ENCODE measurements around the gene TCAIM. TPM values are rescaled to one million over a fixed set of nuclear protein-coding genes. Genes with fewer than 3 reads are reported as not detected.

Gene TCAIM
- total RNA-seq, 1 experiment from 2014 or later = 19.5 TPM

- Histone ChIP-seq H3K4me1 (ENCODE audit: control insufficient read depth, insufficient read depth, low read length) (no peaks in the 10 kb centered on the region), H3K27me3 (ENCODE audit: control insufficient read depth, insufficient read depth, low read length) (no peaks in the 10 kb centered on the region; the same call in 1 of the 2 replicates), H3K27ac (ENCODE audit: low read length) (no peak overlapping the region), H3K36me3 (ENCODE audit: control insufficient read depth, insufficient read depth, low read length) (no peaks in the 10 kb centered on the region), H3K4me3 (ENCODE audit: low read depth in 2 of 2, low read length in 2 of 2) (no peak overlapping the region), H3K9me3 (ENCODE audit: control insufficient read depth, insufficient read depth, low read depth, low read length) (no peaks in the 10 kb centered on the region)
- no peak for TF ChIP-seq SIN3A (IDR thresholded peaks at IDR 0.05; ENCODE audit: borderline replicate concordance, insufficient read depth, low read depth, low read length)
- TF ChIP-seq, protein P1, sequence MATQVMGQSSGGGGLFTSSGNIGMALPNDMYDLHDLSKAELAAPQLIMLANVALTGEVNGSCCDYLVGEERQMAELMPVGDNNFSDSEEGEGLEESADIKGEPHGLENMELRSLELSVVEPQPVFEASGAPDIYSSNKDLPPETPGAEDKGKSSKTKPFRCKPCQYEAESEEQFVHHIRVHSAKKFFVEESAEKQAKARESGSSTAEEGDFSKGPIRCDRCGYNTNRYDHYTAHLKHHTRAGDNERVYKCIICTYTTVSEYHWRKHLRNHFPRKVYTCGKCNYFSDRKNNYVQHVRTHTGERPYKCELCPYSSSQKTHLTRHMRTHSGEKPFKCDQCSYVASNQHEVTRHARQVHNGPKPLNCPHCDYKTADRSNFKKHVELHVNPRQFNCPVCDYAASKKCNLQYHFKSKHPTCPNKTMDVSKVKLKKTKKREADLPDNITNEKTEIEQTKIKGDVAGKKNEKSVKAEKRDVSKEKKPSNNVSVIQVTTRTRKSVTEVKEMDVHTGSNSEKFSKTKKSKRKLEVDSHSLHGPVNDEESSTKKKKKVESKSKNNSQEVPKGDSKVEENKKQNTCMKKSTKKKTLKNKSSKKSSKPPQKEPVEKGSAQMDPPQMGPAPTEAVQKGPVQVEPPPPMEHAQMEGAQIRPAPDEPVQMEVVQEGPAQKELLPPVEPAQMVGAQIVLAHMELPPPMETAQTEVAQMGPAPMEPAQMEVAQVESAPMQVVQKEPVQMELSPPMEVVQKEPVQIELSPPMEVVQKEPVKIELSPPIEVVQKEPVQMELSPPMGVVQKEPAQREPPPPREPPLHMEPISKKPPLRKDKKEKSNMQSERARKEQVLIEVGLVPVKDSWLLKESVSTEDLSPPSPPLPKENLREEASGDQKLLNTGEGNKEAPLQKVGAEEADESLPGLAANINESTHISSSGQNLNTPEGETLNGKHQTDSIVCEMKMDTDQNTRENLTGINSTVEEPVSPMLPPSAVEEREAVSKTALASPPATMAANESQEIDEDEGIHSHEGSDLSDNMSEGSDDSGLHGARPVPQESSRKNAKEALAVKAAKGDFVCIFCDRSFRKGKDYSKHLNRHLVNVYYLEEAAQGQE (IDR thresholded peaks at IDR 0.05; ENCODE audit: insufficient read depth in 1 of 2, low read depth in 2 of 2, low read length in 1 of 2) = no peak
- TF ChIP-seq POLR2AphosphoS5 (IDR thresholded peaks at IDR 0.05; ENCODE audit: low read depth, low read length) = no peak
- TF ChIP-seq TCF7L2 (IDR thresholded peaks at IDR 0.05; ENCODE audit: low read depth, low read length) = no peak
- no peak for TF ChIP-seq CTCF (IDR thresholded peaks at IDR 0.05)
- in situ Hi-C loops (cut with HindIII; ENCODE audit: low pct_unique_long_range_greater_than_20kb, low sequenced_read_pairs) (no loop called here), intact Hi-C loops (cut with micrococcal nuclease; ENCODE audit: unreplicated experiment) (no loop called here)
- DNase-seq (ENCODE audit: low read depth, low spot score) = no peak
- ChIA-PET CTCF (no interaction called here), POLR2A (no interaction called here)
- BruUV-seq (replicated peaks) = no TSS peak
- no peak for ATAC-seq
These were observed 29.1 kb upstream of the TCAIM start for GRCh38 chr3:44309500-44309899.

- intact Hi-C loops (cut with micrococcal nuclease; ENCODE audit: unreplicated experiment) (no loop called here), in situ Hi-C loops (cut with HindIII; ENCODE audit: low pct_unique_long_range_greater_than_20kb, low sequenced_read_pairs) (no loop called here)
- TF ChIP-seq CTCF (IDR thresholded peaks at IDR 0.05) (peak; percentile 16; the same call in 1 of the 2 replicates), SIN3A (IDR thresholded peaks at IDR 0.05; ENCODE audit: borderline replicate concordance, insufficient read depth, low read depth, low read length) (no peak), POLR2AphosphoS5 (IDR thresholded peaks at IDR 0.05; ENCODE audit: low read depth, low read length) (no peak)
- no peak overlapping the region for H3K27ac ChIP-seq (ENCODE audit: low read length)
- H3K27me3 ChIP-seq (ENCODE audit: control insufficient read depth, insufficient read depth, low read length) = no peaks in the 10 kb centered on the region
- ATAC-seq = no peak
- ChIA-PET CTCF (no interaction called here), POLR2A (no interaction called here)
- no peaks in the 10 kb centered on the region for H3K36me3 ChIP-seq (ENCODE audit: control insufficient read depth, insufficient read depth, low read length)
- no TSS peak for BruUV-seq (replicated peaks)
- no peaks in the 10 kb centered on the region for H3K9me3 ChIP-seq (ENCODE audit: control insufficient read depth, insufficient read depth, low read depth, low read length)
- H3K4me3 ChIP-seq (ENCODE audit: low read depth in 2 of 2, low read length in 2 of 2) = no peak overlapping the region
- no peak for DNase-seq (ENCODE audit: low read depth, low spot score)
- no peaks in the 10 kb centered on the region for H3K4me1 ChIP-seq (ENCODE audit: control insufficient read depth, insufficient read depth, low read length)
These were observed 19.7 kb upstream of the TCAIM start for GRCh38 chr3:44318891-44319311.
